Measurements from ENCODE around the gene TGFBR3. TPM values are rescaled to one million over a fixed set of nuclear protein-coding genes. Genes with fewer than 3 reads are reported as not detected.

Gene TGFBR3
- total RNA-seq, 2 experiments from 2014 or later: 31.5 to 36.6 TPM

GRCh38 chr1:91783423-91784170 lies 102.4 kb downstream of the TGFBR3 start:
- H3K27ac ChIP-seq (ENCODE audit: low read depth in 1 of 2, low read length in 2 of 2): no peak overlapping the region
- no peaks in the 10 kb centered on the region for H3K9me3 Mint-ChIP-seq
- no peak for TF ChIP-seq CTCF (IDR thresholded peaks at IDR 0.05)
- ChIA-PET CTCF (interaction anchor here (1.6 kb wide), 1 partner anchor 106 kb away, joined by 3 read pairs; no protein-coding TSS in a partner anchor), POLR2A (interaction anchor here (1.0 to 1.4 kb wide), 2 partner anchors 33 to 271 kb away, joined by 3 to 4 read pairs; no protein-coding TSS in a partner anchor)
- H3K4me1 Mint-ChIP-seq (ENCODE audit: low read depth): no peaks in the 10 kb centered on the region
- intact Hi-C loops (cut with DNase I, micrococcal nuclease): no loop called here
- H3K4me3 Mint-ChIP-seq: no peak overlapping the region
- no peaks in the 10 kb centered on the region for H3K27me3 ChIP-seq (ENCODE audit: control insufficient read depth in 1 of 2, insufficient read depth in 2 of 2, low read length in 2 of 2)
- ATAC-seq (ENCODE audit: poor library complexity): no peak
- DNase-seq: no peak
- no peaks in the 10 kb centered on the region for H3K27me3 Mint-ChIP-seq
- no peak overlapping the region for H3K27ac Mint-ChIP-seq
- H3K4me1 ChIP-seq (ENCODE audit: insufficient read depth, low read length): no peaks in the 10 kb centered on the region
- peaks cover 14% of the 10 kb centered on the region for H3K36me3 ChIP-seq (ENCODE audit: insufficient read depth, low read length)
- no peaks in the 10 kb centered on the region for H3K36me3 Mint-ChIP-seq (ENCODE audit: low read depth)
- no peak overlapping the region for H3K4me3 ChIP-seq (ENCODE audit: low read length)
- no peaks in the 10 kb centered on the region for H3K9me3 ChIP-seq (ENCODE audit: control insufficient read depth in 1 of 2, insufficient read depth in 1 of 2, low read length in 2 of 2)

- intact Hi-C loops (cut with DNase I, micrococcal nuclease): no loop called here
- CTCF ChIA-PET: no interaction called here
These were observed 103.9 kb downstream of the TGFBR3 start for GRCh38 chr1:91781901-91782622.

GRCh38 chr1:91781371-91781825 lies 104.6 kb downstream of the TGFBR3 start:
- H3K36me3 Mint-ChIP-seq (ENCODE audit: low read depth): no peaks in the 10 kb centered on the region
- no peaks in the 10 kb centered on the region for H3K4me1 Mint-ChIP-seq (ENCODE audit: low read depth)
- no peak overlapping the region for H3K27ac Mint-ChIP-seq
- DNase-seq: no peak
- no peak overlapping the region for H3K4me3 ChIP-seq (ENCODE audit: low read length)
- CTCF ChIA-PET: interaction anchor here (0.9 kb wide), 1 partner anchor 20 kb away, joined by 3 read pairs; no protein-coding TSS in a partner anchor
- intact Hi-C loops (cut with DNase I, micrococcal nuclease): no loop called here
- no peak overlapping the region for H3K27ac ChIP-seq (ENCODE audit: low read depth in 1 of 2, low read length in 2 of 2)
- POLR2A ChIA-PET: no interaction called here
- no peaks in the 10 kb centered on the region for H3K27me3 Mint-ChIP-seq
- no peaks in the 10 kb centered on the region for H3K9me3 ChIP-seq (ENCODE audit: control insufficient read depth in 1 of 2, insufficient read depth in 1 of 2, low read length in 2 of 2)
- ATAC-seq (ENCODE audit: poor library complexity): no peak
- H3K4me3 Mint-ChIP-seq: no peak overlapping the region
- H3K4me1 ChIP-seq (ENCODE audit: insufficient read depth, low read length): no peaks in the 10 kb centered on the region
- no peaks in the 10 kb centered on the region for H3K9me3 Mint-ChIP-seq
- peaks cover 14% of the 10 kb centered on the region for H3K36me3 ChIP-seq (ENCODE audit: insufficient read depth, low read length)
- TF ChIP-seq CTCF (IDR thresholded peaks at IDR 0.05): no peak
- no peaks in the 10 kb centered on the region for H3K27me3 ChIP-seq (ENCODE audit: control insufficient read depth in 1 of 2, insufficient read depth in 2 of 2, low read length in 2 of 2)

More at GRCh38 chr1:91781901-91782622, 103.9 kb downstream of the TGFBR3 start:
- H3K27ac ChIP-seq (ENCODE audit: low read depth in 1 of 2, low read length in 2 of 2): no peak overlapping the region
- ATAC-seq (ENCODE audit: poor library complexity): no peak
- no peaks in the 10 kb centered on the region for H3K4me1 Mint-ChIP-seq (ENCODE audit: low read depth)
- POLR2A ChIA-PET: no interaction called here
- H3K27ac Mint-ChIP-seq: no peak overlapping the region
- peaks cover 14% of the 10 kb centered on the region for H3K36me3 ChIP-seq (ENCODE audit: insufficient read depth, low read length)
- H3K9me3 ChIP-seq (ENCODE audit: control insufficient read depth in 1 of 2, insufficient read depth in 1 of 2, low read length in 2 of 2): no peaks in the 10 kb centered on the region
- H3K27me3 ChIP-seq (ENCODE audit: control insufficient read depth in 1 of 2, insufficient read depth in 2 of 2, low read length in 2 of 2): no peaks in the 10 kb centered on the region
- no peaks in the 10 kb centered on the region for H3K9me3 Mint-ChIP-seq
- no peaks in the 10 kb centered on the region for H3K4me1 ChIP-seq (ENCODE audit: insufficient read depth, low read length)
- H3K4me3 Mint-ChIP-seq: no peak overlapping the region
- TF ChIP-seq CTCF (IDR thresholded peaks at IDR 0.05): no peak
- H3K27me3 Mint-ChIP-seq: no peaks in the 10 kb centered on the region
- H3K4me3 ChIP-seq (ENCODE audit: low read length): no peak overlapping the region
- no peak for DNase-seq
- no peaks in the 10 kb centered on the region for H3K36me3 Mint-ChIP-seq (ENCODE audit: low read depth)
